ENCODE results near the gene TNNT2.

The TNNT2 gene

GRCh38 chr1:201328576-201328975 is 48.9 kb downstream of the TNNT2 start:
- no peak for TF ChIP-seq CTCF (IDR thresholded peaks at IDR 0.05; ENCODE audit: low read depth, low read length)
- DNase-seq (ENCODE audit: extremely low read depth, low read depth), result no peak

GRCh38 chr1:201327687-201328240 is 49.7 kb downstream of the TNNT2 start:
- no peak for TF ChIP-seq CTCF (IDR thresholded peaks at IDR 0.05; ENCODE audit: low read depth, low read length)
- DNase-seq (ENCODE audit: extremely low read depth, low read depth), result no peak

GRCh38 chr1:201326710-201327109 is 50.8 kb downstream of the TNNT2 start:
- TF ChIP-seq CTCF (IDR thresholded peaks at IDR 0.05; ENCODE audit: low read depth, low read length), result no peak

GRCh38 chr1:201325678-201326060 is 51.8 kb downstream of the TNNT2 start:
- DNase-seq (ENCODE audit: extremely low read depth, low read depth), result no peak
- TF ChIP-seq CTCF (IDR thresholded peaks at IDR 0.05; ENCODE audit: low read depth, low read length), result no peak

More at GRCh38 chr1:201326710-201327109, 50.8 kb downstream of the TNNT2 start:
- no peak for DNase-seq (ENCODE audit: extremely low read depth, low read depth)

- no peak for DNase-seq (ENCODE audit: extremely low read depth, low read depth)
- TF ChIP-seq CTCF (IDR thresholded peaks at IDR 0.05; ENCODE audit: low read depth, low read length), result no peak
Observed at GRCh38 chr1:201324821-201325677, 52.4 kb downstream of the TNNT2 start.

GRCh38 chr1:201324306-201324705 is 53.2 kb downstream of the TNNT2 start:
- DNase-seq (ENCODE audit: extremely low read depth, low read depth), result no peak
- TF ChIP-seq CTCF (IDR thresholded peaks at IDR 0.05; ENCODE audit: low read depth, low read length), result no peak

All from AG09319 (cell line).